Immature natural killer cell (primary cell): Measurements from ENCODE around the gene LRRC10. TPM values are rescaled to one million over a fixed set of nuclear protein-coding genes. Genes with fewer than 3 reads are reported as not detected.
A peak's percentile ranks its signal among the peaks of the same experiment; 100 is the strongest.

ENCODE experiments used
- DNase-seq, 3 donors: peaks; one replicate each; pipeline ENCODE4 v3.0.0; 2022; ENCODE audit warnings: mixed read lengths in 1 of 3
- H3K27ac Mint-ChIP-seq, 6 donors: one replicate each; pipeline ENCODE4 v1.8.0; 2020; ENCODE audit warnings: mixed read lengths in 6 of 6, mild to moderate bottlenecking in 5 of 6, inconsistent platforms in 4 of 6, moderate library complexity in 3 of 6
- H3K27me3 Mint-ChIP-seq, 3 donors: one replicate each; pipeline ENCODE4 v1.8.0; 2020 to 2021; ENCODE audit warnings: low read depth in 3 of 3, mild to moderate bottlenecking in 3 of 3, mixed read lengths in 3 of 3, moderate library complexity in 3 of 3, inconsistent platforms in 1 of 3
- H3K36me3 Mint-ChIP-seq, 3 donors: one replicate each; pipeline ENCODE4 v1.8.0; 2020; ENCODE audit warnings: mixed read lengths in 3 of 3, inconsistent platforms in 2 of 3, mild to moderate bottlenecking in 2 of 3
- H3K4me1 Mint-ChIP-seq, 2 donors: one replicate each; pipeline ENCODE4 v1.8.0; 2020; ENCODE audit warnings: inconsistent platforms in 2 of 2, mild to moderate bottlenecking in 2 of 2, mixed read lengths in 2 of 2, moderate library complexity in 1 of 2
- H3K4me3 Mint-ChIP-seq, 5 donors: one replicate each; pipeline ENCODE4 v1.8.0; 2020; ENCODE audit warnings: mild to moderate bottlenecking in 5 of 5, mixed read lengths in 5 of 5, inconsistent platforms in 3 of 5, moderate library complexity in 3 of 5
- H3K9me3 Mint-ChIP-seq, 6 donors: one replicate each; pipeline ENCODE4 v1.8.0; 2020; ENCODE audit warnings: mild to moderate bottlenecking in 6 of 6, mixed read lengths in 6 of 6, inconsistent platforms in 4 of 6, moderate library complexity in 3 of 6
- polyA plus RNA-seq, 3 donors: library from polyadenylated mRNA; unstranded; fragments of 300-500 nt; fragmentation: Illumina TruSeq; gene quantifications; one replicate each; pipeline ENCODE4 v1.2.3, GENCODE V29; 2021

Gene LRRC10
- polyA plus RNA-seq, 3 donors from 2014 or later = not detected

- Mint-ChIP-seq H3K9me3 (no peaks in the 10 kb centered on the region), H3K4me1 (no peaks in the 10 kb centered on the region), H3K27ac (no peak overlapping the region), H3K27me3 (no peaks in the 10 kb centered on the region), H3K4me3 (no peak overlapping the region), H3K36me3 (peaks cover 14 to 45% (median 22%) of the 10 kb centered on the region in 3 donors)
- no peak for DNase-seq
Measured at GRCh38 chr12:69602954-69603353, 7.8 kb downstream of the LRRC10 start.

DNA sequence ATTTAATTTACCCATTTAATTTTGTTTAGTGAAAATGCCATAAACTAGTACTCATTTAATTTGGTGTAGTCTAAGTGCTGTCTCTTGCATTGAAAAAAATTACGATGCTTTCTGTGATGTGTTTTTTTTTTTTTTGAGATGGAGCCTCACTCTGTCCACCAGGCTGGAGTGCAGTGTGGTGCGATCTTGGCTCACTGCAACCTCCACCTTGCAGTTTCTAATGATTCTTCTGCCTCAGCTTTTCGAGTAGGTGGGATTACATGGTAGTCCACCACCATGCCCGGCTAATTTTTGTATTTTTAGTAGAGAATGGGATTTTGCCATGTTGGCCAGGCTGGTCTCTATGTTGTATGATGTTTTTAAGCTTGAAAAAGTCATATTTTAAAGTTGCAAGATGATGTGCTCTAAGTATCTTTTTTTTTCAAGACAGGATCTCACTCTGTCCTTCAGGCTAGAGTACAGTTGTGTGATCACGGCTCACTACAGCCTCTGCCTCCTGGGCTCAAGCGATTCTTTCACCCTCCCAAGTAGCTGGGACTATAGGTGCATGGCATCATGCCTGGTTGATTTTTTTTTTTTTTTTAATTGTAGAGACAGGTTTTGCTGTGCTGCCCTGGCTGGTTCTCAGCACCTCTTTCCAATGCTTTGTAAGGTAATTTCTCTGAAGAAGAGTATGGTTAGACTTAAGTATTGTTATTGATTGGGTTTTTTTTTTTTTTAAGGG, 8.6 kb downstream of the LRRC10 start:
- no peaks in the 10 kb centered on the region for H3K4me1 Mint-ChIP-seq
- DNase-seq = no peak
- no peaks in the 10 kb centered on the region for H3K9me3 Mint-ChIP-seq
- peak overlapping the region in 1 of 6 donors; percentile 61 for H3K27ac Mint-ChIP-seq
- H3K36me3 Mint-ChIP-seq = peaks cover 16 to 53% (median 30%) of the 10 kb centered on the region in 3 donors
- no peaks in the 10 kb centered on the region for H3K27me3 Mint-ChIP-seq
- no peak overlapping the region for H3K4me3 Mint-ChIP-seq

DNA sequence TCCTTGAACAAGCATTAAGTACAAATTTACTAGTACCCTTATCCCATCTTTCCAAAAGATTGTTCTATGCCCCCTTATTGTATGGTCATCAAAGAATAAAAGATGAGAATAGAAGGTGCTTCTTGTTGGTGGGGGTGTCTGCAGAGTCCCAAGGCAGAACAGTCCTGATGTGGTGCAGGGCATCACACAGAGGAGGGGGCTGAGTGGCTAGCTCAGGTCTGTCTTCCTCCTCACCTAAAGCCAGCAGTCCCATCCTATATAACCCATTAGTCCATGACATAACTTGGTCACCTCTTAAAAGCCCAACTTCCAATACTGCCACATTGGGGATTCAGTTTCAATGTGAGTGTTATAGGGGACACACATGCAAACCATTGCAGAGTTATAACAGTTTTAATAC, 9.9 kb downstream of the LRRC10 start:
- Mint-ChIP-seq H3K27ac (peak overlapping the region in 3 of 6 donors; percentile 23 to 38 (median 25)), H3K27me3 (no peaks in the 10 kb centered on the region), H3K36me3 (peaks cover 17 to 56% (median 33%) of the 10 kb centered on the region in 3 donors), H3K9me3 (no peaks in the 10 kb centered on the region), H3K4me1 (peaks cover 0 to 1% of the 10 kb centered on the region in 2 donors), H3K4me3 (no peak overlapping the region)
- DNase-seq = no peak

DNA sequence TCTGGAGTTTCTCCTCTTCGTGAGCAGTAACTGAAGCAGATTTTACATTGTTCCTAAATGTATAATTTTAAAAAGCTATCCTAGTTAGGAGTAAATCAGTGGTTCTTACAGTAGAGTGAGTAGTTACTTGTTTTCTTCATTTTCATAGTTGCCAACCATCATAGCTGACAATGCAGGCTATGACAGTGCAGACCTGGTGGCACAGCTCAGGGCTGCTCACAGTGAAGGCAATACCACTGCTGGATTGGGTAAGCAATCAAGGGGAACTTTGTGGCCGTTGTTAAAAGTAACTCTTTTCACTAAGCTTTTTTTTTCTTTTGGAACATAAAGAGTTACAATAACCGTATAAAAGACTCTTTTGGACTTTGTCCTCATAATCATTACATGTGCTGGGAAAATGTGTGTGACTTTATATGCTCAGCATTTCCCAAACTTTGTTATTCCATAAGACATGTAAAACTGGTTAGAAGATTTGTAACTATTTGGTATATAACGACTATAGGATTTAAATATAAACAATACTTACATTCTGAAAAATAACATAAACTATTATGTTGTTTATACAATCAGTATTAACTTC, 12.4 kb downstream of the LRRC10 start:
- H3K4me3 Mint-ChIP-seq = no peak overlapping the region
- H3K27ac Mint-ChIP-seq = no peak overlapping the region
- H3K4me1 Mint-ChIP-seq = peaks cover 0 to 4% of the 10 kb centered on the region in 2 donors
- H3K36me3 Mint-ChIP-seq = peaks cover 17 to 57% (median 37%) of the 10 kb centered on the region in 3 donors
- no peaks in the 10 kb centered on the region for H3K9me3 Mint-ChIP-seq
- DNase-seq = no peak
- H3K27me3 Mint-ChIP-seq = no peaks in the 10 kb centered on the region

- peaks cover 26 to 51% (median 30%) of the 10 kb centered on the region in 3 donors for H3K36me3 Mint-ChIP-seq
- H3K4me1 Mint-ChIP-seq = peaks cover 0 to 4% of the 10 kb centered on the region in 2 donors
- peak overlapping the region in 1 of 6 donors; percentile 51 for H3K27ac Mint-ChIP-seq
- H3K4me3 Mint-ChIP-seq = no peak overlapping the region
- DNase-seq = no peak
- H3K9me3 Mint-ChIP-seq = no peaks in the 10 kb centered on the region
- peaks cover 0 to 2% (median 0%) of the 10 kb centered on the region in 3 donors for H3K27me3 Mint-ChIP-seq
Measured at GRCh38 chr12:69595689-69596088, 15.0 kb downstream of the LRRC10 start.

- H3K4me3 Mint-ChIP-seq = no peak overlapping the region
- no peak overlapping the region for H3K27ac Mint-ChIP-seq
- peaks cover 12 to 15% of the 10 kb centered on the region in 2 donors for H3K4me1 Mint-ChIP-seq
- H3K9me3 Mint-ChIP-seq = no peaks in the 10 kb centered on the region
- H3K36me3 Mint-ChIP-seq = peaks cover 15 to 39% (median 28%) of the 10 kb centered on the region in 3 donors
- peaks cover 7 to 11% (median 9%) of the 10 kb centered on the region in 3 donors for H3K27me3 Mint-ChIP-seq
- no peak for DNase-seq
Measured at GRCh38 chr12:69589082-69589481, 21.6 kb downstream of the LRRC10 start.

- no peak overlapping the region for H3K27ac Mint-ChIP-seq
- H3K4me3 Mint-ChIP-seq = no peak overlapping the region
- H3K4me1 Mint-ChIP-seq = peaks cover 12 to 15% of the 10 kb centered on the region in 2 donors
- no peak for DNase-seq
- H3K9me3 Mint-ChIP-seq = no peaks in the 10 kb centered on the region
- peaks cover 7 to 11% (median 9%) of the 10 kb centered on the region in 3 donors for H3K27me3 Mint-ChIP-seq
- H3K36me3 Mint-ChIP-seq = peaks cover 15 to 35% (median 24%) of the 10 kb centered on the region in 3 donors
Measured at GRCh38 chr12:69588527-69588926, 22.2 kb downstream of the LRRC10 start.

- peaks cover 7 to 11% (median 9%) of the 10 kb centered on the region in 3 donors for H3K27me3 Mint-ChIP-seq
- no peaks in the 10 kb centered on the region for H3K9me3 Mint-ChIP-seq
- H3K4me1 Mint-ChIP-seq = peaks cover 12 to 15% of the 10 kb centered on the region in 2 donors
- peak within 1 kb of the TSS; percentile 89 to 97 (median 95) for H3K4me3 Mint-ChIP-seq
- peak within 1 kb of the TSS; percentile 91 to 95 (median 94) for H3K27ac Mint-ChIP-seq
- DNase-seq = peak; percentile 93 to 95 (median 95)
- H3K36me3 Mint-ChIP-seq = peaks cover 4 to 16% (median 15%) of the 10 kb centered on the region in 3 donors
Measured at GRCh38 chr12:69585189-69586062, 25.3 kb downstream of the LRRC10 start, which contains the start of gene CCT2. TSS of gene CCT2 (plus strand) at chr12:69585459. CDS start at chr12:69585522, 63 bp downstream.

DNA sequence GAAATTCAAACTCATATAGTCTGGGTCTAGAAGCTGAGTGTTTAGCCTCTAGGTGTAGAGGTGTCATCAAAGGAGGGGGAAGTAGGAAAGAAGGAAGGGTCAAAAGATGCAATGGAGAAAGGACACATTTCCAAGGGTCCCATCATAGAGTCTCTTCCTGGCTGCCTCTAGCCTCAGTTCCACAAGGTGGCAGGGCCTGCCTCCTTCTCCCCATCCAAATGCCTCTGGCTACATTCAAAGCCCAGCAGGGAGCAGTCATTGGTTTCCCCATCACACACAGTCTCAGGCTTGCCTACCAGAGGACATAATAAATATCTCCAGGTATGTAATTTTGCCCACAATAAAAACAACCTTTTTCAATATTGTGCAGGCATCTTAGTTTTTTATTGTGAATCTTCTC, 27.5 kb downstream of the LRRC10 start:
- Mint-ChIP-seq H3K27ac (peak overlapping the region in 1 of 6 donors; percentile 45), H3K36me3 (peaks cover under 1 to 2% (median 2%) of the 10 kb centered on the region in 3 donors), H3K4me3 (peak overlapping the region in 1 of 5 donors; percentile 18), H3K27me3 (peaks cover 7 to 11% (median 9%) of the 10 kb centered on the region in 3 donors), H3K9me3 (no peaks in the 10 kb centered on the region), H3K4me1 (peaks cover 12 to 15% of the 10 kb centered on the region in 2 donors)
- no peak for DNase-seq

GRCh38 chr12:69580074-69580473, 30.6 kb downstream of the LRRC10 start:
- peaks cover 0 to 5% (median 0%) of the 10 kb centered on the region in 3 donors for H3K36me3 Mint-ChIP-seq
- peaks cover 2 to 7% of the 10 kb centered on the region in 2 donors for H3K4me1 Mint-ChIP-seq
- H3K4me3 Mint-ChIP-seq = peak overlapping the region in 1 of 5 donors; percentile 9
- H3K9me3 Mint-ChIP-seq = no peaks in the 10 kb centered on the region
- no peak for DNase-seq
- H3K27ac Mint-ChIP-seq = peak overlapping the region in 1 of 6 donors; percentile 26
- H3K27me3 Mint-ChIP-seq = peaks cover 2 to 3% (median 2%) of the 10 kb centered on the region in 3 donors

GRCh38 chr12:69579029-69579428, 31.7 kb downstream of the LRRC10 start:
- no peak overlapping the region for H3K27ac Mint-ChIP-seq
- no peak overlapping the region for H3K4me3 Mint-ChIP-seq
- no peaks in the 10 kb centered on the region for H3K9me3 Mint-ChIP-seq
- no peak for DNase-seq
- H3K4me1 Mint-ChIP-seq = no peaks in the 10 kb centered on the region
- peaks cover 8 to 14% (median 9%) of the 10 kb centered on the region in 3 donors for H3K36me3 Mint-ChIP-seq
- H3K27me3 Mint-ChIP-seq = peaks cover 0 to 3% (median 0%) of the 10 kb centered on the region in 3 donors

GRCh38 chr12:69578283-69578682, 32.4 kb downstream of the LRRC10 start:
- no peaks in the 10 kb centered on the region for H3K9me3 Mint-ChIP-seq
- H3K27ac Mint-ChIP-seq = no peak overlapping the region
- no peak overlapping the region for H3K4me3 Mint-ChIP-seq
- peaks cover 0 to 3% (median 0%) of the 10 kb centered on the region in 3 donors for H3K27me3 Mint-ChIP-seq
- H3K36me3 Mint-ChIP-seq = peaks cover 11 to 20% (median 12%) of the 10 kb centered on the region in 3 donors
- DNase-seq = no peak
- H3K4me1 Mint-ChIP-seq = no peaks in the 10 kb centered on the region

GRCh38 chr12:69575346-69575745, 35.4 kb downstream of the LRRC10 start:
- H3K9me3 Mint-ChIP-seq = no peaks in the 10 kb centered on the region
- H3K27me3 Mint-ChIP-seq = peaks cover 0 to 1% (median 0%) of the 10 kb centered on the region in 3 donors
- no peak for DNase-seq
- no peaks in the 10 kb centered on the region for H3K4me1 Mint-ChIP-seq
- peaks cover 15 to 34% (median 19%) of the 10 kb centered on the region in 3 donors for H3K36me3 Mint-ChIP-seq
- H3K4me3 Mint-ChIP-seq = no peak overlapping the region
- no peak overlapping the region for H3K27ac Mint-ChIP-seq
